ENCODE data around the gene SERPINH1.

The SERPINH1 gene

DNA sequence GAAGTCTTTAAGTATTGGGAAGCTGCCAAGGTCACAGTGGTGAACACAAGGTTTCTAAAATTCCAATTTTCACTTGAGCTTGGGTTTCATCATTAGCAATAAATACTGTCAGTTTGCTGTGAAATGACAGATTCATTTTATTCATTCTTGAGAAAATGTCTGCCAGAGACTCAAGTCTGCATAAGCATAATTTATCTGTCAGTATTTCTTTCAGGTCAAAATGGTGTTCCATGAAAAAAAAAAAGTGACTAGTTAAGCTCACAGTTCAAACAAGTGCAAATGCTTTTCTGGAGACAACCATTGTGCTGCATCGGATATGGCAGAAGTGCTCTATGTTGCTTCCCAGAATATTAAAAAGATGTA lies 28.2 kb upstream of the SERPINH1 start:
- DNase-seq, result no peak

DNA sequence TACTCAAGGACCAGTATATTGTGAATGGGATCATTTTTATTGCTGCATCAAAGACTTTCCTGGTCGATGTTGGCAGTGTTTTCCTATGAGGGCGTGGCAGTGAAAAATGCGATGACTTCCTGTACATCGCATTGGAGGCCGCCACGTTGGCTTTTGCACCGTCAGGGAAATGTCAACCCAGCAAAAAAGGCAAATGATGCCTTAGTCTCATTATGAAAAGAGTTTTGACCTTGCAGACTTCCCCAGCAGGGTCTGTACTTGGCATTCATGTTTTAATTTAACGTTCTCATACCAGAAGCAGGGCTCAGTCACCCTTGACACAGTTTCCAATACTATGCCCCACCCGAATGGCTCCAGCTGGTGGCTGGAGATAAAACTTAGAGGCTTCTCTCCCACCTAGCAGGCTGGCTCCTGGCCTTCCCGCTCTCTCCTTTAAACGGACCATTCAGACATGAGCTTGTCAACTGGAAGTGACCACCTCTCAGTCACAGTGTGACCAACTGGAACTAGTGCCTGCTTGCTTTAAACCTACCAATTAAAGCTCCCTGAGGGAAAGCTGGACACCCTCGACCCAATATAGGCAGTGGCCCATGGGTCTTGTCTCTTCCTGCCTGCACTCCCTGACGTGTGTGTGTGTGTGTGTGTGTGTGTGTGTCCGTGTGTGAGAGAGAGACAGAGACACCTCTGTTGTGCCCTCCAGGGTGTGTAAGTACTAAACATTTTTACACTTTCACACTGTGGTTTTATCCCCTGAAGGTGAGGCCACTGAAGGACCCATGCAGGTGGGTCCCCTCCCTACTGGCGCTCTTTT lies 27.6 kb upstream of the SERPINH1 start:
- peak; percentile 40 for DNase-seq

DNA sequence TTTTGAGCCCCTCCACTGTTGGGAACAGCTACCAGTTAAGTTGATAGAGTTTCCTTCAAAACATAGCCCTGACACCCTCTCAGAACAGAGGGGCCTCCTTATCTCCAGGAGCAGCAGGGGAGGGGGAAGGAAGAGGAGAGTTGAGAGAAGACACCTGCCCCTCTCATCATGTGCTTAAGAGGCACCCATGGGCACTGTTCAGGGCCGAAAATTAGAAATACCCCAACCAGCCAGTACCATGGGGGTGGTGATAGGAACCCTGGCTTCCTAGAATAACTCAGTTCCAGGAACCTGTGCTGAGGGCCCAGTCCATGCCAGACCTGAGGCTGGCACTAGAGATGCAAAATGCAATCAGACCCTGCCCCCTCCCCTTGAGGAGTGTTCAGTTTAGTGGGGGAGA lies 27.0 kb upstream of the SERPINH1 start:
- no peak for DNase-seq

DNA sequence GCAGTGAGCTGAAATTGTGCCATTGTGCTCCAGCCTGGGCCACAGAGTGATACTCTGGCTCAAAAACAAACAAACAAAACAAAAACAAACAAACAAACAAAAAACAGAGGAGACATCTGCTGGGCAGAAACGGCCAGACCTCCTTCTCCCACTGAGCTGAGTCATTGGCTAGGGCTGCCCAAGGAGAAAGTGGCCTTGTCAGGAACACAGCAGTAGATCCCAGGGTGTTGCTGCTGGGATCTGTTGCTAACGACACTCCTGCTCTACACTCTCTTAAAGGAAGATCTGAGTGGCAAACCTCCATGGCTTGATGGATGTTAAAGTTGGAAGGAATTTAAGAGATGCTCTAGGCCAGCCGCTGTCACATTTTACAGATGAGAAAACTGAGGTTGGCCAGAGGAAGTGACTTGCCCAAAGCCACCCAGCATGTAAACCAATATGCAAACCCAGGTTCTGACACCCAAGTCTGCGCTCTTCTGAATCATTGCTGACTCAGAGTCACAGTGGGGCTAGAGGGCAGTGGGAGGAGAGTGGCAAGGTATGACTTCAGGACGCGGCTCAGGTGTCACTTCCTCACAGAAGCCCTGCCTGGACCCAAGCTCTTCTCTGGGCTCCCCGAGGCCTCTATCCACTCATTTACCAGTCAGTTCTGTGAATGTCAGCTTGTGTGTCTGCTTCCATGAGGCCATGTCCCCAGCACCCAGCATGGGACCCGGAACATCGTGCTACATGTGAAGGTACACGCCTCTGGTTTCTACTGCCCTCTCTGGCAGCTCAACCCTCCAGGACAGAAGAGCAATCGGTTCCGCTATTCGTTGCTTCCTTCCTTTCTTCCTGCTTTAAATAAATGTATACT lies 25.0 kb upstream of the SERPINH1 start:
- DNase-seq, result no peak

DNA sequence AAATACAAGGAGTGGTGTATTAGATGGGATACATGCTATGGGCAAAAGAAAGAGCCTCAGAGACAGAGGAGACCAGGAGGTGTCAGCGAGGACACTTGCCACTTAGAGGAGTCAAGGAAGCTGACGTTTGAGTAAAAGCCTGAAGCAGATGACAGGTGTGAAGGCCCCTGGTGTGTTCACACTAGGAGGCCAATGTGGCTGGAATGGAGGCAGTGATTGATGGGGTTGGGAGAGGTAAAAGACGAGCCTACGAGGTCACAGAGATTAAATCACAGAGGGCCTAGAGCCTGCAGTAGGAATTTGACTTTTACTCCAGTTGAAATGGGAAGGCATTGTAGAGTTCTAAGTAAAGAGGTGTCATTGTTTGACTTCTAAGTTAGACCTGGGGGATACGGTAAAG lies 24.3 kb upstream of the SERPINH1 start:
- no peak for DNase-seq

DNA sequence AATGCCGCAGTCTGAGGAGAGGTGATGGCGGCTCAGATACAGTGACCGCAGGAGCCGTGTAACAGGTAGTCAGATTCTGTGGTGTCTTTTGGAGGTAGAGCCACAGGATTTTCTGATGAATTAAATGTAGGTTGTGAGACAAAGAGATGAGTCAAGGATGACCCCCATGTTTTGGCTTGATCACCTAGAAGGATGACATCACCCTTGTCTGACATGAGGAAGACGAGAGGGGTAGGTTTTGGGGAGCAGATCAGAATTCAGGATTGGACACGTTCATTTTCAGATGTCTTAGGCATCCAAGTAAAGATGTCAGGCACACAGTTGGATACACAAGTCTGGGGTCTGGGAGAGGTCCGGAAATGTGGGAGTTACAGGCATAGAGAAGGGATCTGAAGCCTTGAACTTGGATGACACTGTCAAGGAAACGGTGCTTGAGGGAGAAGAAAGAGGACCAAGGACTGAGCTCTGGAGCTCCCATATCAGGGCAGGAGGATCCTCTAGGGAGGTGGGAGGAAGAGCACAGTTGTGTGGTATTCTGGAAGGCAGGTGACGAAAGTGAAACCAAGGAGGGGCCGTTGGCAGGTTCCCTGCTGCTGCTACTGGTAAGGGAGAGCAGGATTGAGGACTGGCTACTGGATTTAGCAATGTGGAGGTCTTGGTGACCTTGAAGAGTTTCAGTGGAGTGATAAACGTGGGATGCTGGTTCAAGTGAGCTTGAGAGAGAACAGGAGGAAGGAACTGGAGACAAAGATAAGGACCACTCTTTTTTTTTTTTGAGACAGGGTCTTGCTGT lies 23.7 kb upstream of the SERPINH1 start:
- peak; percentile 22 for DNase-seq

DNA sequence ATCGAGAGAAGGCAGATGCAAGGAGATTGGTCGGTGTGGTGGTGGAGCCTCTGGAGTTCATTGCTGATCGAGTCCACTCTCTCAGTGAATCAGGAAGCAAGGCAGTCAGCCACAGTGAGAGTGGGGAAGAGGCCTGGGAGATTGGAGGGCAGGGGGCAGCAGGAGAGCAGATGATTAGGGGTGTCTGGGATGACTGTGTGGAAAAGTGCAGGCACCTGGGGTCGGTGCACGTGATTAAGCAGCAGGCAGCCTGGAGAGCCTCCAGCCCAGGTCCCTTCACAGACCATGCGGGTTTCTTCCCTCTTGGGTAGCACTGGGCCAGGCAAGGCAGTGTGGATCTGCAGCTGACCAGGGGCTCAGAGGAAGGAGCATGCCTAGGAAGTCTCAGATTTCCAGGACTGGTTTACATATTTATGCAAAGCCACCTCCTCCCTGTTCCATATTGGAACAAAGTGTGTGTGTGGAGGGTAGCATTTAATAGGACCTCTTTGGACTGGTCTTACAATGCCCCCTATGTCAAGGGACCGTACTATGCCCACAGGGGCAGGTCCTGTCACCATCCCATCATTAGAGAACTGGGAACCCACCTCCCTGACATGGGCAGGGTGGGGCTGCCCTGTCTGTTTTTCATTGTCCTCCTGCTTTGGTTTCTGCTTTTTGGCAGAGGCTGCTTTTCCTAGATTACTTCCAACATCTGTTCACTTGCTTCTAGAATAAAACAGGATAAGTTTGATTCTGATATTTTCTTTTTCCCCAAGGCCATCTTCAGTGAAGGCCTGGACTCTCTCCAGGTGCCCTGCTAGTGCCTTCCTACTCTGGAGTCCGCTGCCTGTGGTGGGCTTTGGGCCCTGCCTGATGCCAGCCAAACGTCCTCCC lies 22.4 kb upstream of the SERPINH1 start:
- peak; percentile 39 for DNase-seq

DNA sequence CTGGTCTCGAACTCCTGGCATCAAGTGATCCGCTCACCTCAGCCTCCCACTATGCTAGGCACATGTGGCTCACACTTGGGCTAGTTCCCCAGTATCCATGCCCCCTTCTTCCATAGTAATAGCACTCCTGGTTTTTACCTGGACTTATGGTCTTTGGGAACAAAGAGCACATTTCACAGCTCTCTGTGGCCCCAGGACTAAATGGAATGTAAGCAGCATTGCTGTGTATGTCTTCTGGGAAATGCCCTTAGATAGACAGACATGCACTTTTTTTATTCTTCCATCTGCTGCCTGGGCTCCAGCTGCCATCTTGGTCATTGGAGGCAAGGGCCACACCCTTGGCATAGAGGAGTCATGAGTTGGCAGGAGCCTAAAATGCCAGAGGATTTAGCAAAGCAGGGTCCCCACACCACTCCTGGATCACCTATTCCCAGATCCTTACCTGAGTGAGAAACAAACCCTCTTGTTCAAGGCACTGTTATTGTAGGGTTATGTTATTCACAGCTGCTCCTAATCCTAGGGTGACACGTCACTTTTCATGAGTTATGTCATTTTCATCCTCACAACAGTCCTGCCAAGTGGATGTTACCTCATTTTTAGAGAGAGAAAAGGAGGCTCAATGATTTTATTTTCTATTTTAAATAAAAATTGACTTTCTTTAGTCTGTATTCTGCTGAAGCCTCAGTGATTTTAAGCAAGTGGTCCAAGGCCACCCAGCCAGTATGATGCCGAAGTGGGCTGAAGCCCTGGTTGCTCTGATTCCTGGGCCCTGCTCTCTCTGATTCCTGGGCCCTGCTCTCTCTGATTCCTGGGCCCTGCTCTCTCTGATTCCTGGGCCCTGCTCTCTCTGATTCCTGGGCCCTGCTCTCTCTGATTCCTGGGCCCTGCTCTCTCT lies 20.6 kb upstream of the SERPINH1 start:
- DNase-seq, result no peak

DNA sequence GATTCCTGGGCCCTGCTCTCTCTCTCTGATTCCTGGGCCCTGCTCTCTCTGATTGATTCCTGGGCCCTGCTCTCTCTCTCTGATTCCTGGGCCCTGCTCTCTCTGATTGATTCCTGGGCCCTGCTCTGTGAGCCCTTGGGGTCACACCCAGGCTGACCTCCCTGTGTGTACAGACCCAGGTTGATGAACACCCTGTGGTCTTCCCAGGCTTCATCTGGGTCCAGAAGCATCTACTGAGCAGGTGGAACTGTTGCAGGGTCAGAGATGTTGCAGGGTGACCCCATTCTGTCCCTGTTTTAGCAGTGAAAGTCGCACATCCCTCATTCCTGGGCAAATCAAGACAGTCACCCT lies 20.0 kb upstream of the SERPINH1 start:
- no peak for DNase-seq

DNA sequence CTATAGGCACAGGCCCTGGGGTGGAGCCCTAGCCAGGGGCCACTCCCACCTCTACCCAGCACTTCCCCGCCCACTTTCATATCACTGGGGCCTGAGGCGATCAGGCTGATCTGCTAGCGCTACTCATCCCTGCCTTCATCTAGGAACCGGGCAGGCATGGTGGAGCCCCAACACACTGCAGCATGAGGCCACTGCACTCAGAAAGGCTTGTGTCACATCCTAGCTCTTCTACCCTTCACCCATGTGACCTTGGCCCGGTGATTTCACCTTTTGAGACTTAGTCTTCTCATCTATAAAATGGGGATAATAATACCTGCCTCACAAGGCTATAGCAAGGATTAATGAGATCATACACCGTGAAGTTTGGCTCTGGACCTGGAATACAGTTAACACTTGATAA lies 18.2 kb upstream of the SERPINH1 start:
- DNase-seq, result no peak

DNA sequence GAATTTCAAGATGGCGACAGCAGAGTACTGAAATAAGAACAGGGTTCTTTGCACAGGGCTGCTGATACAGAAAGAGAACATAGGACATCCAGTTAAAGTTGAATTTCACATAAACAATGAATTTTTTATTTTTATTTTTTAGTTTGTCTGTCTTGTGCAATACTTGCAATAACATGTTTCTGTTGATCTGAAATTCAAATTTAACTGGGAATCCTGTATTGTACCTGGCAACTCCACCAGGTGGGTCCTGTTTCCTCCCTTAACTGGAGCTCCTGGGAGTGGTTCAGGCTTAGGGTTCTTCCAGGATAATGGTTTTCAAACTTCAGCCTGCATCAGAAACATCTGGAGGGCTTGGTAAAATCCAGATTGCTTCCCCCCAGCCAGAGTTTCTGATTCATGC lies 14.9 kb upstream of the SERPINH1 start:
- DNase-seq, result no peak

DNA sequence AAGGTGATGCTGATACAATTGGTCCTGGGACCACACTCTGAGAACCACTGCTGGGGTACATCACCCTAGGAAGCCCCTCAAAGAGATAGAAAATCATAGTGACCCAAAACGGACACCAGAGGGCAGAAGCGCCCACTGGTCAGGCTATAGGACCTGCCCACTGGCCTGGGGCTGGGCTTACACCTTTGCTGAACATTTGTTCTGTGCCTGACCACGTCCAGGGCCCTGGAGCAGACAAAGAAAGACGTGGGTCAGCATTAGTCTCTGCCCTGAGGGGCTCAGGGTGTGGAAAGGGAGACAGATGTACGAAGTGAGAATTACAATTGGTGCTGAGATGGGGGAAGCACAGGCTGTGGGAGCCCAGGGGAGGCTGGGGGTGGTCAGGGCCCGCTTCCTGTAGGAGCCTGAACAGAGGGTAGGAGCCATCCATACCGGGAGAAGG lies 14.4 kb upstream of the SERPINH1 start:
- DNase-seq, result peak; percentile 77

DNA sequence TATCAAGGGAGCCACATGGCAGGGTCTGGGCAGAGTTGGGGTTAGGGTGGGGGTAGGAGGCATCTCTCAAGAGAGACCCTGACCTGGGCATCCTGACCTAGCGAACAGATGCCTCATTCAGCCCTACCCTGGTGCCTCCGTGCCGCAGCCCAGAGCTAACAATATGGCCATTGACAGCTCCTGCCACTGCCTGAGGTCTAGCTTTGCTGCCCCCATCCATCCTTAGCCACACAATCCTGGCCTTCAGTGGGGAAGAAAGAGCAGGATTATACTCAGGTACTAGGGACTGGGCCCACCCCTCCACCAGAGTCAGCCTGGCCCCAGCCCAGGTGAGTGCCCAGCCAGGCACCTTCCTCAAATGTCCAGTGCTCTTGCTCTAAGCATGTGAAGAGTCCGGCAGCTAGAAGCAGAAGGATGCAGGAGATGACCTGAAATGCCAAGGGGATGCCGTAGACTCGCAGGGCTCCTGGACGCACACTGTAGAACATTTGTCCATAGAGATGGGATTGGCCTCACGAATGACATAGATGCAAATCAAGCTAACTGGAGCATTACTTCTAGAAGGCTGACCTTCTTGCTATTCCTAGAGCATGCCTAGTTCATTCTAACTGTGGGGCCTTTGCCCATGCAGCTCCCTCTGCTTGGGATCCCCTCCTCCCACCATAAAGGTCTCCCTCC lies 13.3 kb upstream of the SERPINH1 start:
- no peak for DNase-seq

DNA sequence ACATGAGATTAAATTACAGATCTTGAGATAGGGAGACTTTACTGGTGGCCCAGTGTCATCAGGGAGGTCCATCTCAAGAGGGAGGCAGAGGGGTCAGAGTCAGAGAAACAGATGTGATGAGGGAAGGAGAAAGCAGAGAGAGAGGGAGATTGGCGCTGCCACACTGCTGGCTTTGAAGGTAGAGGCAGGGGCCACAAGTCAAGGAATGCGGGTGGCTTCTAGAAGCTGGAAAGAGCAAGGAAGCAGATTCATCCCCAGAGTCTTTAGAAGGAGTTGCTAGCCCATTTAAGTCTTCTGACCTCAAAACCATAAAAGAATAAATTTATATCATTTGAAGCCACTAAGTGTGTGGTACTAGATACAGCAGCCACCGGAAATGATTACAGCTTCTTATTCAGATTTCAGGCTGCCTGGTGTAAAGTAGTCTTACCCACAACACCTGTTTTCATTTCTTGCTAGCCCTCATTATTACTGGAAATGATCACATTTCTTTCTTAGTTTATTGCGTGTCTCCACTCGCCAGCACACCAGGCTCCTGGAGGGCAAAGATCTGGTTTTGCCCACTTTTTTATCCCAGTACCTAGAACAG lies 12.6 kb upstream of the SERPINH1 start:
- DNase-seq, result no peak

DNA sequence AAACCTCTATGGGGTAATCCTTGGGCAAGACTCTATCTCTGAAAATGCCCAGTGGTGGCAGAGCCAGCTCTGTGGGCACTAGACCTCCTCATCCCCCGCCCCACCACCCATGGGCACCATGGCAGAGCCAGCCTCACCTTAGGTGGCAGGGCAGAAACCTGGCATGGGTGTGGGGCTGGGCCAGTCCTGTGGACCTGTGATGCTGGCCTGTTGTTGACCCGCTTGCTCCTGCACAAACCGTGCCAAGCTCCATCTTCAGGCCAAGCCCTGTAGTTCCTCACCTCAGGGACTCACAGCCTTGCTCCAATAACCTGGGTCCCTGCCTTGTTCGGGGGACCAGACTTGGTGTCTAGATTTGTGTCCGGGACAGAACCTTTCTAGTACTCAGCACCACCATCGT lies 8.9 kb upstream of the SERPINH1 start:
- DNase-seq, result no peak

DNA sequence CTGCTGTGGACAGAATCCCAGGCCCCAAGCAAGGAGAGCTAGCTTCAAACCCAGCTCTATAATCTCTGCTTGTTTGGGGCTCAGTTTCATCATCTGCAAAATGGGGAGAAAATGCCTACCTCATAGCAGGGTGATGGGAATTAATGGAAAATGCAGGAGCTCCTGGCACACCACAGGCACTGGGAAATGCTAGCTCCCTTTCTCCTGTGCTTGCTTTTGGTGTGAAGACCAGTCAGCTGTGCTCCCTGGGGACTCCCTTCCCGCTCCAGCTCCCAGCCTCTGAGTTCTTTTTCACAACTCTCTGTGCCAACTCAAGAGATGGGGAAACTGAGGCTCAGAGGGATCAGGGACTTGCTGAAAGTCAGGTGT lies 8.2 kb upstream of the SERPINH1 start:
- no peak for DNase-seq

DNA sequence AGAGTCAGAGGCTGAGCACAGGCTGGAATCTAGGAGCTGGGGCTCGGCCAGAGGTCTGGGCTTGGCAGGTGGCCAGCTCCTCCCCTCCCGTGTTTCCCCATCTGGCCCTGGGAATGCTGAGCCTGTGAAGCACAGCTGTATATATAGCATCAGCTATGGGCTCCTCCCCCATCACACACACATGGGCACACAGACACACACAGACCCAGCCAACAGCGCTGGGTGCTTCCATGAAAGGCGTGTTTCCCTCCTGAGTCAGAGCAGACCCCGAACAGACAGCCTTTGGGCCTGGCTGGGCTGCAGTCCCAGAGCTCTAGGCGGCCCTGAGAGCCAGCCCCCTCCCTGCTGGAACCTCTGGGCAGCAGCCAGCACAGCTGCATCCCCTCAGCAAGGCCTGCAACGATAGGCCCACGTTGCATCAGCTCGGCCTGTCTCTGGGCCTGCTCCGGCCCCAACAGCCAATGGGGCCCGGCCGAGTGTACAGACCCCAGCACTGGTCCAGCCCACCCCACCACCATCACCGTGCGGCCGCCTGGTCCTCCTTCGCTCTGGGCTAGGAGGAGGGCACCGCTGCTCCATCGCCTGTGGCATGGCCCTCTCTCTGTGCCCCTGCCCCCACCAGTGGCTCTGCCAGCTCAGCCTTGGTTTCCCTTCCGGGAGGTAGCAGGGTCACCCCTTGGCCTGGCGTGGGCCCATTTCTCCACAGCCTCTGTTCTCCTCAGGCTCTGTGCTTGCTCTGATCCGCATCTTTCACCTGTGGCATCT lies 7.6 kb upstream of the SERPINH1 start:
- DNase-seq, result peak; percentile 94

DNA sequence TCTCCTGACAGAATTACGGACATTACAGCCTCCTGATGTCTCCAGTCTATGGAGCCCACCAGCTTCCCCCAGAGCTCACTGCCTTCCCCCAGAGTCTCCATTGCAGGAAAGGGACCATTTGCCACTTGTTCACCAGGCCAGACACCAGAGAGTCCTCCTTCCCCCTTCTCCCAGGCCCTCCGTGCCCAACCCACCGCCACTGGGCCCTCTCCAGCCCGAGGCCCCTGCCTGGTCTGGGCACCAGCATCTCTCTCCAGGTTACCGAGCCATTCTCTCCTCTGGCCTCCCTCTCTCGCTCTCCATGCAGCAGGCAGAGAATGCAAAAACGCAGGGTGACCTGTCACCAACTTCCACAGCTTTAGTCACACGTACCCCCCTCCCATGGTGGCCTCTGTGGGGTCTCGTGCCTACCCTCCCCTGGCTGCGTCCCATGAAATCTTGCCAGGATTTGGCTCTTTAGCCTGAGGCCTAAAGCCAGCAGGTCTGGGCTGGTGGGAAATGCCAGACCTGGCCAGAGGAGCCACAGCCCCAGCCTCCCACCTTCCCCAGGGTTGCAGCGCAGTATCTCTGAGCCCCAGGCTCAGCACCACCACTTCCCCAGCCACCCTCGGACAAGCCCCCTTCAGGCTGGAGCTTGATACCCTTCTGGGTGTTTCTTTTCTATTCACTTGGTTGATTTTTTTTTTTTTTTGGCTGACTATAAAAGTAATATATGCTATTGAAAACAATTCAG lies 6.8 kb upstream of the SERPINH1 start:
- DNase-seq, result no peak

DNA sequence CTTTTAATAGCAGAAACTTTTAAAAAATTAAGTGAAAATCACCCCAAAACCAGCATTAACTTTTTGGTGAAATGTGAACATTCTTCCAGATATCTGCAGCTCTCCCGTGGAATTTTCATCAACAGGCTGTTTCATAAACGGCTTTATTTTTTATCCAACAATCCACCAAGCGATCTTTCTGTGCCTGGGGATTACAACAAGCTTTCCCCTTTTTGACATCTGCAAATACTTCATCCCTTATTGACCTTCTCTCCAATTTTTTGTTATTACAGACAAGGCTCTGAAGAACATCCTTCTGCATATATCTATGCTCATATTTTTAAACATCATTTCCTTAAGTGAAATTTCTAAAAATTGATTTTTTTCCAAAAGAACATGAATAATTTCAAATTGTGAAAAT lies 5.8 kb upstream of the SERPINH1 start:
- no peak for DNase-seq
